Uterus (tissue), 2 donors: ENCODE measurements around the gene KIAA1328.

Experiments used
- CTCF ChIP-seq, 4 experiments: fragments of 200-600 bp in 2 of 4; fragments of 450-650 bp in 2 of 4; sonication (generic) in 2 of 4; IDR thresholded peaks; one replicate each; pipeline ENCODE4 v1.5.1; 2016 to 2019; ENCODE audit warnings: antibody characterized with exemption in 4 of 4, mild to moderate bottlenecking in 2 of 4, moderate library complexity in 1 of 4
- POLR2A ChIP-seq, 2 donors: fragments of 450-650 bp; IDR thresholded peaks; one replicate each; pipeline ENCODE4 v1.6.1; 2016; ENCODE audit warnings: antibody characterized with exemption in 2 of 2, mild to moderate bottlenecking in 1 of 2, moderate library complexity in 1 of 2

GRCh38 chr18:36826556-36826955 is 2.4 kb upstream of the KIAA1328 start:
- TF ChIP-seq POLR2A (IDR thresholded peaks at IDR 0.05) (no peak), CTCF (IDR thresholded peaks at IDR 0.05) (no peak)
